HEK293 (cell line): ENCODE data around the gene MTERF1.

ENCODE experiments used
- FEZF1 ChIP-seq: fragments of 450-650 bp; formaldehyde crosslinking; IDR thresholded peaks from 2 replicates; pipeline ENCODE4 v1.5.1; 2016; ENCODE audit warnings: missing biosample characterization, missing genetic modification characterization
- GLI2 ChIP-seq: fragments of 450-650 bp; formaldehyde crosslinking; IDR thresholded peaks from 2 replicates; pipeline ENCODE4; 2017; ENCODE audit warnings: missing biosample characterization, missing genetic modification characterization, low read depth, borderline replicate concordance
- GLIS1 ChIP-seq: fragments of 450-650 bp; formaldehyde crosslinking; IDR thresholded peaks from 2 replicates; pipeline ENCODE4 v1.5.1; 2016; ENCODE audit warnings: missing biosample characterization, missing genetic modification characterization
- KLF10 ChIP-seq: fragments of 450-650 bp; IDR thresholded peaks from 2 replicates; pipeline ENCODE4 v1.5.1; 2018; ENCODE audit warnings: missing biosample characterization, mild to moderate bottlenecking, missing genetic modification characterization
- OSR2 ChIP-seq: fragments of 450-650 bp; formaldehyde crosslinking; IDR thresholded peaks from 2 replicates; pipeline ENCODE4 v1.5.1; 2016; ENCODE audit warnings: missing biosample characterization, missing genetic modification characterization
- SP7 ChIP-seq: fragments of 450-650 bp; formaldehyde crosslinking; IDR thresholded peaks from 2 replicates; pipeline ENCODE4 v1.5.1; 2016; ENCODE audit warnings: missing biosample characterization, missing genetic modification characterization
- WT1 ChIP-seq: fragments of 450-650 bp; formaldehyde crosslinking; IDR thresholded peaks from 2 replicates; pipeline ENCODE4 v1.5.1; 2016; ENCODE audit warnings: missing biosample characterization, missing genetic modification characterization
- ZBTB49 ChIP-seq: fragments of 450-650 bp; formaldehyde crosslinking; IDR thresholded peaks from 2 replicates; pipeline ENCODE4 v1.5.1; 2016; ENCODE audit warnings: missing biosample characterization, missing genetic modification characterization, low read depth
- ZEB2 ChIP-seq: fragments of 450-650 bp; formaldehyde crosslinking; IDR thresholded peaks from 2 replicates; pipeline ENCODE4 v1.5.1; 2016; ENCODE audit warnings: missing biosample characterization, missing genetic modification characterization
- ZFP41 ChIP-seq: fragments of 450-650 bp; formaldehyde crosslinking; IDR thresholded peaks from 2 replicates; pipeline ENCODE4 v1.5.1; 2016; ENCODE audit warnings: missing biosample characterization, missing genetic modification characterization, borderline replicate concordance
- ZNF112 ChIP-seq: fragments of 450-650 bp; formaldehyde crosslinking; IDR thresholded peaks from 2 replicates; pipeline ENCODE4 v1.5.0; 2017; ENCODE audit warnings: missing biosample characterization, missing genetic modification characterization
- ZNF121 ChIP-seq: fragments of 450-650 bp; formaldehyde crosslinking; IDR thresholded peaks from 2 replicates; pipeline ENCODE4 v1.5.1; 2016; ENCODE audit warnings: missing biosample characterization, missing genetic modification characterization
- ZNF335 ChIP-seq: fragments of 450-650 bp; formaldehyde crosslinking; conservative IDR thresholded peaks from 2 replicates; pipeline ENCODE4 v1.5.1; 2016; ENCODE audit warnings: missing biosample characterization, missing genetic modification characterization
- ZNF610 ChIP-seq: fragments of 450-650 bp; formaldehyde crosslinking; IDR thresholded peaks from 2 replicates; pipeline ENCODE4 v1.5.1; 2016; ENCODE audit warnings: missing biosample characterization, missing genetic modification characterization, borderline replicate concordance
- ZNF629 ChIP-seq: fragments of 450-650 bp; formaldehyde crosslinking; IDR thresholded peaks from 2 replicates; pipeline ENCODE4 v1.5.1; 2017; ENCODE audit warnings: missing biosample characterization, missing genetic modification characterization
- ZNF707 ChIP-seq: fragments of 450-650 bp; formaldehyde crosslinking; IDR thresholded peaks from 2 replicates; pipeline ENCODE4 v1.5.1; 2016; ENCODE audit warnings: missing biosample characterization, missing genetic modification characterization
- ZNF837 ChIP-seq: fragments of 450-650 bp; formaldehyde crosslinking; IDR thresholded peaks from 2 replicates; pipeline ENCODE4 v1.5.1; 2016; ENCODE audit warnings: missing biosample characterization, missing genetic modification characterization
- ZXDB ChIP-seq: fragments of 450-650 bp; formaldehyde crosslinking; IDR thresholded peaks from 2 replicates; pipeline ENCODE4 v1.5.1; 2016; ENCODE audit warnings: missing biosample characterization, missing genetic modification characterization
- TF ChIP-seq, protein P1 (sequence below): fragments of 450-650 bp; formaldehyde crosslinking; IDR thresholded peaks from 2 replicates; pipeline ENCODE4 v1.5.1; 2016; ENCODE audit warnings: missing biosample characterization, missing genetic modification characterization
- TF ChIP-seq, protein P2 (sequence below): fragments of 450-650 bp; formaldehyde crosslinking; IDR thresholded peaks from 2 replicates; pipeline ENCODE4 v1.5.1; 2016; ENCODE audit warnings: missing biosample characterization, missing genetic modification characterization
- TF ChIP-seq, protein P3 (sequence below): fragments of 450-650 bp; formaldehyde crosslinking; IDR thresholded peaks from 2 replicates; pipeline ENCODE4 v1.5.1; 2017; ENCODE audit warnings: missing biosample characterization, missing genetic modification characterization
- TF ChIP-seq, protein P4 (sequence below): fragments of 450-650 bp; formaldehyde crosslinking; IDR thresholded peaks from 2 replicates; pipeline ENCODE4 v1.5.1; 2016; ENCODE audit warnings: missing biosample characterization, missing genetic modification characterization, borderline replicate concordance
- TF ChIP-seq, protein P5 (sequence below): fragments of 450-650 bp; formaldehyde crosslinking; IDR thresholded peaks from 2 replicates; pipeline ENCODE4 v1.5.1; 2016; ENCODE audit warnings: missing biosample characterization, missing genetic modification characterization
- TF ChIP-seq, protein P6 (sequence below): fragments of 450-650 bp; formaldehyde crosslinking; IDR thresholded peaks from 2 replicates; pipeline ENCODE4 v1.5.1; 2016; ENCODE audit warnings: missing biosample characterization, missing genetic modification characterization

MTERF1 gene

GRCh38 chr7:91883676-91884362 lies 3.3 kb upstream of the MTERF1 start (continued):
- TF ChIP-seq, protein P1, sequence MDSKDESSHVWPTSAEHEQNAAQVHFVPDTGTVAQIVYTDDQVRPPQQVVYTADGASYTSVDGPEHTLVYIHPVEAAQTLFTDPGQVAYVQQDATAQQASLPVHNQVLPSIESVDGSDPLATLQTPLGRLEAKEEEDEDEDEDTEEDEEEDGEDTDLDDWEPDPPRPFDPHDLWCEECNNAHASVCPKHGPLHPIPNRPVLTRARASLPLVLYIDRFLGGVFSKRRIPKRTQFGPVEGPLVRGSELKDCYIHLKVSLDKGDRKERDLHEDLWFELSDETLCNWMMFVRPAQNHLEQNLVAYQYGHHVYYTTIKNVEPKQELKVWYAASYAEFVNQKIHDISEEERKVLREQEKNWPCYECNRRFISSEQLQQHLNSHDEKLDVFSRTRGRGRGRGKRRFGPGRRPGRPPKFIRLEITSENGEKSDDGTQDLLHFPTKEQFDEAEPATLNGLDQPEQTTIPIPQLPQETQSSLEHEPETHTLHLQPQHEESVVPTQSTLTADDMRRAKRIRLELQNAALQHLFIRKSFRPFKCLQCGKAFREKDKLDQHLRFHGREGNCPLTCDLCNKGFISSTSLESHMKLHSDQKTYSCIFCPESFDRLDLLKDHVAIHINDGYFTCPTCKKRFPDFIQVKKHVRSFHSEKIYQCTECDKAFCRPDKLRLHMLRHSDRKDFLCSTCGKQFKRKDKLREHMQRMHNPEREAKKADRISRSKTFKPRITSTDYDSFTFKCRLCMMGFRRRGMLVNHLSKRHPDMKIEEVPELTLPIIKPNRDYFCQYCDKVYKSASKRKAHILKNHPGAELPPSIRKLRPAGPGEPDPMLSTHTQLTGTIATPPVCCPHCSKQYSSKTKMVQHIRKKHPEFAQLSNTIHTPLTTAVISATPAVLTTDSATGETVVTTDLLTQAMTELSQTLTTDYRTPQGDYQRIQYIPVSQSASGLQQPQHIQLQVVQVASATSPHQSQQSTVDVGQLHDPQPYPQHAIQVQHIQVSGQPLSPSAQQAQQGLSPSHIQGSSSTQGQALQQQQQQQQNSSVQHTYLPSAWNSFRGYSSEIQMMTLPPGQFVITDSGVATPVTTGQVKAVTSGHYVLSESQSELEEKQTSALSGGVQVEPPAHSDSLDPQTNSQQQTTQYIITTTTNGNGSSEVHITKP = peak; percentile 43; the same call in 1 of the 2 replicates
- peak; percentile 38; the same call in 1 of the 2 replicates for TF ChIP-seq ZNF629 (tag by site-specific recombination)
- no peak for TF ChIP-seq ZNF837
- TF ChIP-seq ZNF335 (tag by site-specific recombination) = peak; percentile 82
- 0 out of 2 replicates have a peak, but pooled peaks have one; percentile 29 for TF ChIP-seq WT1 (tag by site-specific recombination)
- TF ChIP-seq, protein P2, sequence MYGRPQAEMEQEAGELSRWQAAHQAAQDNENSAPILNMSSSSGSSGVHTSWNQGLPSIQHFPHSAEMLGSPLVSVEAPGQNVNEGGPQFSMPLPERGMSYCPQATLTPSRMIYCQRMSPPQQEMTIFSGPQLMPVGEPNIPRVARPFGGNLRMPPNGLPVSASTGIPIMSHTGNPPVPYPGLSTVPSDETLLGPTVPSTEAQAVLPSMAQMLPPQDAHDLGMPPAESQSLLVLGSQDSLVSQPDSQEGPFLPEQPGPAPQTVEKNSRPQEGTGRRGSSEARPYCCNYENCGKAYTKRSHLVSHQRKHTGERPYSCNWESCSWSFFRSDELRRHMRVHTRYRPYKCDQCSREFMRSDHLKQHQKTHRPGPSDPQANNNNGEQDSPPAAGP (tag by site-specific recombination) = no peak
- TF ChIP-seq, protein P3, sequence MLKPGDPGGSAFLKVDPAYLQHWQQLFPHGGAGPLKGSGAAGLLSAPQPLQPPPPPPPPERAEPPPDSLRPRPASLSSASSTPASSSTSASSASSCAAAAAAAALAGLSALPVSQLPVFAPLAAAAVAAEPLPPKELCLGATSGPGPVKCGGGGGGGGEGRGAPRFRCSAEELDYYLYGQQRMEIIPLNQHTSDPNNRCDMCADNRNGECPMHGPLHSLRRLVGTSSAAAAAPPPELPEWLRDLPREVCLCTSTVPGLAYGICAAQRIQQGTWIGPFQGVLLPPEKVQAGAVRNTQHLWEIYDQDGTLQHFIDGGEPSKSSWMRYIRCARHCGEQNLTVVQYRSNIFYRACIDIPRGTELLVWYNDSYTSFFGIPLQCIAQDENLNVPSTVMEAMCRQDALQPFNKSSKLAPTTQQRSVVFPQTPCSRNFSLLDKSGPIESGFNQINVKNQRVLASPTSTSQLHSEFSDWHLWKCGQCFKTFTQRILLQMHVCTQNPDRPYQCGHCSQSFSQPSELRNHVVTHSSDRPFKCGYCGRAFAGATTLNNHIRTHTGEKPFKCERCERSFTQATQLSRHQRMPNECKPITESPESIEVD (tag by site-specific recombination) = peak; percentile 89
- no peak for TF ChIP-seq ZNF112
- TF ChIP-seq, protein P4, sequence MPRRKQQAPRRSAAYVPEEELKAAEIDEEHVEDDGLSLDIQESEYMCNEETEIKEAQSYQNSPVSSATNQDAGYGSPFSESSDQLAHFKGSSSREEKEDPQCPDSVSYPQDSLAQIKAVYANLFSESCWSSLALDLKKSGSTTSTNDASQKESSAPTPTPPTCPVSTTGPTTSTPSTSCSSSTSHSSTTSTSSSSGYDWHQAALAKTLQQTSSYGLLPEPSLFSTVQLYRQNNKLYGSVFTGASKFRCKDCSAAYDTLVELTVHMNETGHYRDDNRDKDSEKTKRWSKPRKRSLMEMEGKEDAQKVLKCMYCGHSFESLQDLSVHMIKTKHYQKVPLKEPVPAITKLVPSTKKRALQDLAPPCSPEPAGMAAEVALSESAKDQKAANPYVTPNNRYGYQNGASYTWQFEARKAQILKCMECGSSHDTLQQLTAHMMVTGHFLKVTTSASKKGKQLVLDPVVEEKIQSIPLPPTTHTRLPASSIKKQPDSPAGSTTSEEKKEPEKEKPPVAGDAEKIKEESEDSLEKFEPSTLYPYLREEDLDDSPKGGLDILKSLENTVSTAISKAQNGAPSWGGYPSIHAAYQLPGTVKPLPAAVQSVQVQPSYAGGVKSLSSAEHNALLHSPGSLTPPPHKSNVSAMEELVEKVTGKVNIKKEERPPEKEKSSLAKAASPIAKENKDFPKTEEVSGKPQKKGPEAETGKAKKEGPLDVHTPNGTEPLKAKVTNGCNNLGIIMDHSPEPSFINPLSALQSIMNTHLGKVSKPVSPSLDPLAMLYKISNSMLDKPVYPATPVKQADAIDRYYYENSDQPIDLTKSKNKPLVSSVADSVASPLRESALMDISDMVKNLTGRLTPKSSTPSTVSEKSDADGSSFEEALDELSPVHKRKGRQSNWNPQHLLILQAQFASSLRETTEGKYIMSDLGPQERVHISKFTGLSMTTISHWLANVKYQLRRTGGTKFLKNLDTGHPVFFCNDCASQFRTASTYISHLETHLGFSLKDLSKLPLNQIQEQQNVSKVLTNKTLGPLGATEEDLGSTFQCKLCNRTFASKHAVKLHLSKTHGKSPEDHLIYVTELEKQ (tag by site-specific recombination) = no peak
- peak; percentile 29; the same call in 1 of the 2 replicates for TF ChIP-seq GLIS1 (tag by site-specific recombination)
- TF ChIP-seq GLI2 (tag by site-specific recombination) = no peak
- no peak for TF ChIP-seq ZNF707
- TF ChIP-seq, protein P5, sequence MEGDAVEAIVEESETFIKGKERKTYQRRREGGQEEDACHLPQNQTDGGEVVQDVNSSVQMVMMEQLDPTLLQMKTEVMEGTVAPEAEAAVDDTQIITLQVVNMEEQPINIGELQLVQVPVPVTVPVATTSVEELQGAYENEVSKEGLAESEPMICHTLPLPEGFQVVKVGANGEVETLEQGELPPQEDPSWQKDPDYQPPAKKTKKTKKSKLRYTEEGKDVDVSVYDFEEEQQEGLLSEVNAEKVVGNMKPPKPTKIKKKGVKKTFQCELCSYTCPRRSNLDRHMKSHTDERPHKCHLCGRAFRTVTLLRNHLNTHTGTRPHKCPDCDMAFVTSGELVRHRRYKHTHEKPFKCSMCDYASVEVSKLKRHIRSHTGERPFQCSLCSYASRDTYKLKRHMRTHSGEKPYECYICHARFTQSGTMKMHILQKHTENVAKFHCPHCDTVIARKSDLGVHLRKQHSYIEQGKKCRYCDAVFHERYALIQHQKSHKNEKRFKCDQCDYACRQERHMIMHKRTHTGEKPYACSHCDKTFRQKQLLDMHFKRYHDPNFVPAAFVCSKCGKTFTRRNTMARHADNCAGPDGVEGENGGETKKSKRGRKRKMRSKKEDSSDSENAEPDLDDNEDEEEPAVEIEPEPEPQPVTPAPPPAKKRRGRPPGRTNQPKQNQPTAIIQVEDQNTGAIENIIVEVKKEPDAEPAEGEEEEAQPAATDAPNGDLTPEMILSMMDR (tag by site-specific recombination) = no peak
- no peak for TF ChIP-seq ZNF610 (tag by site-specific recombination)
- 0 out of 2 replicates have a peak, but pooled peaks have one; percentile 14 for TF ChIP-seq SP7
- TF ChIP-seq, protein P6, sequence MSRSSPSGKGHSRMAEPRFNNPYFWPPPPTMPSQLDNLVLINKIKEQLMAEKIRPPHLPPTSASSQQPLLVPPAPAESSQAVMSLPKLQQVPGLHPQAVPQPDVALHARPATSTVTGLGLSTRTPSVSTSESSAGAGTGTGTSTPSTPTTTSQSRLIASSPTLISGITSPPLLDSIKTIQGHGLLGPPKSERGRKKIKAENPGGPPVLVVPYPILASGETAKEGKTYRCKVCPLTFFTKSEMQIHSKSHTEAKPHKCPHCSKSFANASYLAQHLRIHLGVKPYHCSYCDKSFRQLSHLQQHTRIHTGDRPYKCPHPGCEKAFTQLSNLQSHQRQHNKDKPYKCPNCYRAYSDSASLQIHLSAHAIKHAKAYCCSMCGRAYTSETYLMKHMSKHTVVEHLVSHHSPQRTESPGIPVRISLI (tag by site-specific recombination) = no peak
- no peak for TF ChIP-seq ZFP41 (tag by site-specific recombination)
- TF ChIP-seq ZNF121 (tag by site-specific recombination) = no peak
- no peak for TF ChIP-seq ZEB2
- 0 out of 2 replicates have a peak, but pooled peaks have one; percentile 33 for TF ChIP-seq ZXDB (tag by site-specific recombination)
- TF ChIP-seq ZBTB49 = no peak
- peak; percentile 36; the same call in 1 of the 2 replicates for TF ChIP-seq FEZF1 (tag by site-specific recombination)
- no peak for TF ChIP-seq KLF10 (tag by site-specific recombination)
- TF ChIP-seq OSR2 (tag by site-specific recombination) = peak; percentile 63; the same call in 1 of the 2 replicates
